ENCODE data around the gene GABRG3. TPM values are rescaled to one million over a fixed set of nuclear protein-coding genes. Genes with fewer than 3 reads are reported as not detected.

Gene GABRG3
- total and polyA plus RNA-seq, 2 donors (not counting 3 experiments of a cell fraction or from before 2014, with no cell fraction given): not detected

GRCh38 chr15:27256446-27256845 is 285.5 kb downstream of the GABRG3 start:
- dilution Hi-C loops (cut with MboI; ENCODE audit: extremely low pct_ligation_motif_present, low sequenced_read_pairs) (no loop called here), intact Hi-C loops (cut with micrococcal nuclease) (no loop called here)
- TF ChIP-seq JUN (IDR thresholded peaks at IDR 0.05; ENCODE audit: borderline replicate concordance, insufficient read depth, insufficient read length, low read depth): no peak
- TF ChIP-seq POLR2A (IDR thresholded peaks at IDR 0.05; ENCODE audit: low read depth, low read length): no peak
- TF ChIP-seq MAX (IDR thresholded peaks at IDR 0.05; ENCODE audit: insufficient read depth, insufficient read length): no peak
- no peak for TF ChIP-seq POLR2AphosphoS5 (IDR thresholded peaks at IDR 0.05; ENCODE audit: insufficient read depth, low read depth, low read length)
- TF ChIP-seq MYC (IDR thresholded peaks at IDR 0.05; ENCODE audit: low read depth, low read length): no peak
- TF ChIP-seq EZH2 (IDR thresholded peaks at IDR 0.05; ENCODE audit: borderline replicate concordance, low read depth, low read length, severe bottlenecking): no peak
- TF ChIP-seq CTCF (IDR thresholded peaks at IDR 0.05; ENCODE audit: extremely low read depth in 1 of 2, insufficient read depth in 1 of 2, low read depth in 1 of 2, low read length in 2 of 2): no peak
- no peak for TF ChIP-seq FOS (IDR thresholded peaks at IDR 0.05; ENCODE audit: borderline replicate concordance, insufficient read depth, low read length)
- no peak for TF ChIP-seq GATA2 (IDR thresholded peaks at IDR 0.05; ENCODE audit: insufficient read depth, insufficient read length, low read depth, low read length)
- Histone ChIP-seq H2AFZ (ENCODE audit: low read depth, low read length) (no peak overlapping the region), H3K4me1 (ENCODE audit: control insufficient read depth, extremely low read depth, insufficient read depth, low read length) (no peaks in the 10 kb centered on the region), H3K9me1 (replicated peaks; ENCODE audit: control insufficient read depth, extremely low read depth, insufficient read depth, low read length) (no peaks in the 10 kb centered on the region), H3K79me2 (ENCODE audit: control insufficient read depth, insufficient read depth, low read length) (no peaks in the 10 kb centered on the region), H4K20me1 (replicated peaks; ENCODE audit: control insufficient read depth, extremely low read depth, insufficient read depth, low read length) (no peaks in the 10 kb centered on the region), H3K9me3 (replicated peaks; ENCODE audit: control insufficient read depth, insufficient read depth, low read length) (no peaks in the 10 kb centered on the region), H3K36me3 (ENCODE audit: control insufficient read depth in 2 of 2, extremely low read depth in 1 of 2, insufficient read depth in 2 of 2, low read length in 2 of 2) (no peaks in the 10 kb centered on the region), H3K9ac (replicated peaks; ENCODE audit: extremely low read depth, insufficient read depth, low read length) (no peak overlapping the region), H3K27ac (ENCODE audit: insufficient read depth, low read depth, low read length) (no peak overlapping the region), H3K4me2 (ENCODE audit: insufficient read depth, low read length) (no peak overlapping the region), H3K27me3 (ENCODE audit: control insufficient read depth in 2 of 2, insufficient read depth in 2 of 2, low read length in 2 of 2) (no peaks in the 10 kb centered on the region), H3K4me3 (replicated peaks in 1 of 3; ENCODE audit: insufficient read depth in 1 of 3, low read depth in 1 of 3, low read length in 3 of 3) (no peak overlapping the region)
- FAIRE-seq: no peak
- no peak for DNase-seq (ENCODE audit: low read depth, low spot score)
- ChIA-PET CTCF (no interaction called here), POLR2A (no interaction called here)
- BruUV-seq (replicated peaks): no TSS peak

Data from endothelial cell of umbilical vein (primary cell).